Fibroblast of lung (primary cell): ENCODE results near the gene PXMP2. TPM values are rescaled to one million over a fixed set of nuclear protein-coding genes. Genes with fewer than 3 reads are reported as not detected.

ENCODE experiments used
- DNase-seq, 2 donors: peaks; one replicate each; pipeline versions ENCODE4 v3.0.0 to v3.0.0-alpha.2; 2010; ENCODE audit warnings: low read depth in 2 of 2
- H2AFZ ChIP-seq: 2 replicates; pipeline ENCODE4 v1.5.1; 2012; ENCODE audit warnings: low read length, control low read depth, inconsistent platforms
- H3K27ac ChIP-seq: 2 replicates; pipeline ENCODE4 v1.5.1; 2011; ENCODE audit warnings: low read length, control low read depth; ENCODE audit not compliant: insufficient read depth
- H3K27me3 ChIP-seq: 2 replicates; pipeline ENCODE4 v1.5.1; 2011; ENCODE audit warnings: mild to moderate bottlenecking, low read length; ENCODE audit not compliant: control insufficient read depth, insufficient read depth
- H3K36me3 ChIP-seq: 2 replicates; pipeline ENCODE4 v1.5.1; 2011; ENCODE audit warnings: low read length; ENCODE audit not compliant: control insufficient read depth, insufficient read depth
- H3K4me1 ChIP-seq: 2 replicates; pipeline ENCODE4 v1.5.1; 2011; ENCODE audit warnings: low read length; ENCODE audit not compliant: control insufficient read depth, insufficient read depth; ENCODE audit errors: extremely low read depth
- H3K4me2 ChIP-seq: 2 replicates; pipeline ENCODE4 v1.5.1; 2011; ENCODE audit warnings: low read length, control low read depth; ENCODE audit not compliant: insufficient read depth; ENCODE audit errors: extremely low read depth
- H3K4me3 ChIP-seq, 4 experiments: fragments of 200-600 bp in 1 of 4; sonication (generic) in 1 of 4; replicated peaks in 1 of 4; 2 replicates each; pipeline ENCODE4 v1.5.1; 2011 to 2016; ENCODE audit warnings: low read length in 4 of 4, low read depth in 3 of 4, mild to moderate bottlenecking in 3 of 4, control low read depth in 2 of 4, inconsistent platforms in 1 of 4, mixed read lengths in 1 of 4; ENCODE audit not compliant: insufficient read depth in 1 of 4; ENCODE audit errors: control extremely low read depth in 1 of 4
- H3K79me2 ChIP-seq: 2 replicates; pipeline ENCODE4 v1.5.1; 2012; ENCODE audit warnings: mild to moderate bottlenecking, low read length, inconsistent platforms; ENCODE audit not compliant: control insufficient read depth, insufficient read depth
- H3K9ac ChIP-seq: 2 replicates; pipeline ENCODE4 v1.5.1; 2011; ENCODE audit warnings: mild to moderate bottlenecking, low read length, control low read depth; ENCODE audit not compliant: insufficient read depth
- H3K9me3 ChIP-seq: 2 replicates; pipeline ENCODE4 v1.5.1; 2012; ENCODE audit warnings: low read depth, low read length; ENCODE audit not compliant: control insufficient read depth, insufficient read depth
- H4K20me1 ChIP-seq: 2 replicates; pipeline ENCODE4 v1.5.1; 2011; ENCODE audit warnings: low read length; ENCODE audit not compliant: control insufficient read depth, insufficient read depth; ENCODE audit errors: extremely low read depth
- EZH2 ChIP-seq: IDR thresholded peaks from 2 replicates; pipeline ENCODE4 v1.5.1; 2012; ENCODE audit warnings: low read length, control low read depth, mild to moderate bottlenecking; ENCODE audit errors: missing control alignments
- polyA plus RNA-seq, 2 donors: library from polyadenylated mRNA; depleted of rRNA in 1 of 2; stranded (reverse) in 1 of 2; unstranded in 1 of 2; fragments of >200 nt; gene quantifications; 2 replicates each; pipeline ENCODE4 v1.2.1, GENCODE V29; 2011 to 2012; ENCODE audit warnings: missing spikeins in 1 of 2
- total RNA-seq: library from RNA; depleted of rRNA; stranded (reverse); fragments of >200 nt; gene quantifications from 2 replicates; pipeline ENCODE4 v1.2.1, GENCODE V29; 2014
- TF ChIP-seq, protein P1 (sequence below), 2 donors: IDR thresholded peaks in 1 of 2; conservative IDR thresholded peaks in 1 of 2; 1 replicate in 1 of 2; 2 replicates in 1 of 2; pipeline ENCODE4 v1.5.1; 2011 to 2012; ENCODE audit warnings: low read length in 2 of 2, control low read depth in 1 of 2, inconsistent platforms in 1 of 2, low read depth in 1 of 2, mild to moderate bottlenecking in 1 of 2

PXMP2 gene
- total and polyA plus RNA-seq, 2 donors (not counting 1 experiment from before 2014, with no cell fraction given), result 10.6 to 14.5 TPM

GRCh38 chr12:132754160-132754932 lies 67.0 kb downstream of the PXMP2 start:
- TF ChIP-seq, protein P1, sequence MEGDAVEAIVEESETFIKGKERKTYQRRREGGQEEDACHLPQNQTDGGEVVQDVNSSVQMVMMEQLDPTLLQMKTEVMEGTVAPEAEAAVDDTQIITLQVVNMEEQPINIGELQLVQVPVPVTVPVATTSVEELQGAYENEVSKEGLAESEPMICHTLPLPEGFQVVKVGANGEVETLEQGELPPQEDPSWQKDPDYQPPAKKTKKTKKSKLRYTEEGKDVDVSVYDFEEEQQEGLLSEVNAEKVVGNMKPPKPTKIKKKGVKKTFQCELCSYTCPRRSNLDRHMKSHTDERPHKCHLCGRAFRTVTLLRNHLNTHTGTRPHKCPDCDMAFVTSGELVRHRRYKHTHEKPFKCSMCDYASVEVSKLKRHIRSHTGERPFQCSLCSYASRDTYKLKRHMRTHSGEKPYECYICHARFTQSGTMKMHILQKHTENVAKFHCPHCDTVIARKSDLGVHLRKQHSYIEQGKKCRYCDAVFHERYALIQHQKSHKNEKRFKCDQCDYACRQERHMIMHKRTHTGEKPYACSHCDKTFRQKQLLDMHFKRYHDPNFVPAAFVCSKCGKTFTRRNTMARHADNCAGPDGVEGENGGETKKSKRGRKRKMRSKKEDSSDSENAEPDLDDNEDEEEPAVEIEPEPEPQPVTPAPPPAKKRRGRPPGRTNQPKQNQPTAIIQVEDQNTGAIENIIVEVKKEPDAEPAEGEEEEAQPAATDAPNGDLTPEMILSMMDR (conservative IDR thresholded peaks at IDR 0.05 in 1 of 2, IDR thresholded peaks at IDR 0.05 in 1 of 2; ENCODE audit: low read depth in 1 of 2, low read length in 2 of 2), result no peak
- no peak for TF ChIP-seq EZH2
- no peaks in the 10 kb centered on the region for H3K4me1 ChIP-seq
- H4K20me1 ChIP-seq, result peaks cover 3% of the 10 kb centered on the region
- no peak overlapping the region for H3K4me2 ChIP-seq
- peaks cover 80% of the 10 kb centered on the region for H3K79me2 ChIP-seq
- peaks cover 17% of the 10 kb centered on the region for H3K36me3 ChIP-seq
- no peak overlapping the region for H2AFZ ChIP-seq
- no peak for DNase-seq
- no peak overlapping the region for H3K4me3 ChIP-seq
- no peak overlapping the region for H3K9ac ChIP-seq
- H3K9me3 ChIP-seq, result no peaks in the 10 kb centered on the region
- H3K27ac ChIP-seq, result no peak overlapping the region
- H3K27me3 ChIP-seq, result no peaks in the 10 kb centered on the region

Other genes starting within 250 kb of the PXMP2 start
- gene FBRSL1, start 197.4 kb upstream of the PXMP2 start, total RNA-seq, result 1.8 and 2.1 TPM in 2 replicates
- gene FBRSL1, start 197.4 kb upstream of the PXMP2 start, polyA plus RNA-seq, result 1.4 and 2.3 TPM in 2 replicates
- 0.17 TPM in 1 of 2 replicates, not detected in the other for gene LRCOL1, start 77.0 kb upstream of the PXMP2 start, total RNA-seq
- 0.15 TPM in 1 of 2 replicates, not detected in the other for gene LRCOL1, start 77.0 kb upstream of the PXMP2 start, polyA plus RNA-seq
- gene P2RX2, start 68.8 kb upstream of the PXMP2 start, total RNA-seq, result not detected in 2 replicates
- not detected in 2 replicates for gene P2RX2, start 68.8 kb upstream of the PXMP2 start, polyA plus RNA-seq
- 9.0 and 9.6 TPM in 2 replicates for gene POLE, start 245 bp upstream of the PXMP2 start, total RNA-seq
- 6.2 and 13.4 TPM in 2 replicates for gene POLE, start 245 bp upstream of the PXMP2 start, polyA plus RNA-seq
- gene PGAM5, start 23.3 kb downstream of the PXMP2 start, total RNA-seq, result 27.1 and 27.7 TPM in 2 replicates
- 9.8 and 20.2 TPM in 2 replicates for gene PGAM5, start 23.3 kb downstream of the PXMP2 start, polyA plus RNA-seq
- 45.5 and 55.8 TPM in 2 replicates for gene ANKLE2, start 74.2 kb downstream of the PXMP2 start, total RNA-seq
- 54.5 and 55.9 TPM in 2 replicates for gene ANKLE2, start 74.2 kb downstream of the PXMP2 start, polyA plus RNA-seq
- 109 and 133 TPM in 2 replicates for gene GOLGA3, start 141.3 kb downstream of the PXMP2 start, total RNA-seq
- 26.1 and 28.3 TPM in 2 replicates for gene GOLGA3, start 141.3 kb downstream of the PXMP2 start, polyA plus RNA-seq
- 21.6 and 28.2 TPM in 2 replicates for gene CHFR, start 200.0 kb downstream of the PXMP2 start, total RNA-seq
- gene CHFR, start 200.0 kb downstream of the PXMP2 start, polyA plus RNA-seq, result 19.1 and 24.3 TPM in 2 replicates